GM12878 (cell line): ENCODE data around the gene COL7A1.

Source experiments
- E2F4 ChIP-seq: IDR thresholded peaks from 2 replicates; pipeline ENCODE4 v1.6.1; 2012; ENCODE audit warnings: low read depth, low read length, improper control_type of control experiment
- EGR1 ChIP-seq, 2 experiments: IDR thresholded peaks; 1 replicate in 1 of 2; 2 replicates in 1 of 2; pipeline ENCODE4 v1.6.1; 2011 to 2012; ENCODE audit warnings: low read depth in 2 of 2, low read length in 2 of 2, borderline replicate concordance in 1 of 2, mild to moderate bottlenecking in 1 of 2, moderate library complexity in 1 of 2
- EP300 ChIP-seq, 2 experiments: fragments of 150-350 bp in 1 of 2; IDR thresholded peaks; 2 replicates each; pipeline ENCODE4 v1.6.1; 2011 to 2012; ENCODE audit warnings: low read depth in 2 of 2, low read length in 2 of 2, borderline replicate concordance in 1 of 2, improper control_type of control experiment in 1 of 2, inconsistent platforms in 1 of 2; ENCODE audit not compliant: control insufficient read depth in 1 of 2
- JUNB ChIP-seq: IDR thresholded peaks from 2 replicates; pipeline ENCODE4 v1.6.1; 2016; ENCODE audit warnings: antibody characterized with exemption, mild to moderate bottlenecking
- TF ChIP-seq, protein P1 (sequence below), 3 experiments: IDR thresholded peaks in 2 of 3; conservative IDR thresholded peaks in 1 of 3; 2 replicates each; pipeline ENCODE4 v1.5.1; 2011; ENCODE audit warnings: low read depth in 3 of 3, low read length in 3 of 3, mild to moderate bottlenecking in 3 of 3, control low read depth in 2 of 3, moderate library complexity in 2 of 3, inconsistent platforms in 1 of 3, mixed read lengths in 1 of 3; ENCODE audit not compliant: control insufficient read depth in 2 of 3, insufficient read depth in 1 of 3; ENCODE audit errors: extremely low read depth in 1 of 3

- TF ChIP-seq E2F4 = no peak
- TF ChIP-seq, protein P1, sequence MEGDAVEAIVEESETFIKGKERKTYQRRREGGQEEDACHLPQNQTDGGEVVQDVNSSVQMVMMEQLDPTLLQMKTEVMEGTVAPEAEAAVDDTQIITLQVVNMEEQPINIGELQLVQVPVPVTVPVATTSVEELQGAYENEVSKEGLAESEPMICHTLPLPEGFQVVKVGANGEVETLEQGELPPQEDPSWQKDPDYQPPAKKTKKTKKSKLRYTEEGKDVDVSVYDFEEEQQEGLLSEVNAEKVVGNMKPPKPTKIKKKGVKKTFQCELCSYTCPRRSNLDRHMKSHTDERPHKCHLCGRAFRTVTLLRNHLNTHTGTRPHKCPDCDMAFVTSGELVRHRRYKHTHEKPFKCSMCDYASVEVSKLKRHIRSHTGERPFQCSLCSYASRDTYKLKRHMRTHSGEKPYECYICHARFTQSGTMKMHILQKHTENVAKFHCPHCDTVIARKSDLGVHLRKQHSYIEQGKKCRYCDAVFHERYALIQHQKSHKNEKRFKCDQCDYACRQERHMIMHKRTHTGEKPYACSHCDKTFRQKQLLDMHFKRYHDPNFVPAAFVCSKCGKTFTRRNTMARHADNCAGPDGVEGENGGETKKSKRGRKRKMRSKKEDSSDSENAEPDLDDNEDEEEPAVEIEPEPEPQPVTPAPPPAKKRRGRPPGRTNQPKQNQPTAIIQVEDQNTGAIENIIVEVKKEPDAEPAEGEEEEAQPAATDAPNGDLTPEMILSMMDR (IDR thresholded peaks at IDR 0.05 in 2 of 3, conservative IDR thresholded peaks at IDR 0.05 in 1 of 3; ENCODE audit: control insufficient read depth in 2 of 3, extremely low read depth in 1 of 3, insufficient read depth in 1 of 3, low read depth in 3 of 3, low read length in 3 of 3) = no peak
- TF ChIP-seq EGR1 (IDR thresholded peaks at IDR 0.05; ENCODE audit: borderline replicate concordance in 1 of 2, low read depth in 2 of 2, low read length in 2 of 2) = no peak
- TF ChIP-seq JUNB = no peak
- TF ChIP-seq EP300 (IDR thresholded peaks at IDR 0.05; ENCODE audit: borderline replicate concordance in 1 of 2, control insufficient read depth in 1 of 2, low read depth in 2 of 2, low read length in 2 of 2) = no peak
These were observed 4.6 kb upstream of the COL7A1 start for GRCh38 chr3:48599509-48600285.
